Measurements from ENCODE around the gene SUMO3. TPM values are rescaled to one million over a fixed set of nuclear protein-coding genes. Genes with fewer than 3 reads are reported as not detected.

The SUMO3 gene
- 100 to 1,000 TPM; 101 to 116 (median 106) TPM for polyA plus RNA-seq (ENCODE audit: insufficient read length in 3 of 3)
- long read RNA-seq, donor 1, transcript SUMO3-201 (4 exons, 1,807 nt) = major isoform, 61 of 61 reads
- long read RNA-seq, donor 1, partial matches to known transcripts = 0 of 61 reads
- long read RNA-seq, donor 1, other reads (novel, unspliced or antisense) = 0 of 61 reads
- long read RNA-seq, donor 2, transcript SUMO3-201 (4 exons, 1,807 nt) = major isoform, 83 of 84 reads
- long read RNA-seq, donor 2, partial matches to known transcripts = 0 of 84 reads
- long read RNA-seq, donor 2, other reads (novel, unspliced or antisense) = 0 of 84 reads
- long read RNA-seq, donor 3, transcript SUMO3-201 (4 exons, 1,807 nt) = major isoform, 68 of 68 reads
- long read RNA-seq, donor 3, partial matches to known transcripts = 0 of 68 reads
- long read RNA-seq, donor 3, other reads (novel, unspliced or antisense) = 0 of 68 reads
- long read RNA-seq, donor 4, transcript SUMO3-201 (4 exons, 1,807 nt) = major isoform, 84 of 84 reads
- long read RNA-seq, donor 4, partial matches to known transcripts = 0 of 84 reads
- long read RNA-seq, donor 4, other reads (novel, unspliced or antisense) = 0 of 84 reads
- long read RNA-seq, donor 5, transcript SUMO3-201 (4 exons, 1,807 nt) = major isoform, 38 of 38 reads
- long read RNA-seq, donor 5, partial matches to known transcripts = 0 of 38 reads
- long read RNA-seq, donor 5, other reads (novel, unspliced or antisense) = 0 of 38 reads
- long read RNA-seq, donor 6, transcript SUMO3-201 (4 exons, 1,807 nt) = major isoform, 61 of 62 reads
- long read RNA-seq, donor 6, partial matches to known transcripts = 0 of 62 reads
- long read RNA-seq, donor 6, other reads (novel, unspliced or antisense) = 0 of 62 reads
- long read RNA-seq, donor 7, transcript SUMO3-201 (4 exons, 1,807 nt) = major isoform, 81 of 82 reads
- long read RNA-seq, donor 7, partial matches to known transcripts = 0 of 82 reads
- long read RNA-seq, donor 7, other reads (novel, unspliced or antisense) = 0 of 82 reads
- long read RNA-seq, donor 8, transcript SUMO3-201 (4 exons, 1,807 nt) = major isoform, 30 of 31 reads
- long read RNA-seq, donor 8, partial matches to known transcripts = 0 of 31 reads
- long read RNA-seq, donor 8, other reads (novel, unspliced or antisense) = 0 of 31 reads
- long read RNA-seq, donor 9, transcript SUMO3-201 (4 exons, 1,807 nt) = major isoform, 81 of 83 reads
- long read RNA-seq, donor 9, partial matches to known transcripts = 0 of 83 reads
- long read RNA-seq, donor 9, other reads (novel, unspliced or antisense) = 0 of 83 reads
- long read RNA-seq, donor 10, transcript SUMO3-201 (4 exons, 1,807 nt) = major isoform, 62 of 63 reads
- long read RNA-seq, donor 10, partial matches to known transcripts = 0 of 63 reads
- long read RNA-seq, donor 10, other reads (novel, unspliced or antisense) = 0 of 63 reads
- long read RNA-seq, donor 11, transcript SUMO3-201 (4 exons, 1,807 nt) = major isoform, 50 of 50 reads
- long read RNA-seq, donor 11, partial matches to known transcripts = 0 of 50 reads
- long read RNA-seq, donor 11, other reads (novel, unspliced or antisense) = 0 of 50 reads
- long read RNA-seq, donor 12, transcript SUMO3-201 (4 exons, 1,807 nt) = major isoform, 80 of 80 reads
- long read RNA-seq, donor 12, partial matches to known transcripts = 0 of 80 reads
- long read RNA-seq, donor 12, other reads (novel, unspliced or antisense) = 0 of 80 reads
- long read RNA-seq, donor 13, transcript SUMO3-201 (4 exons, 1,807 nt) = major isoform, 25 of 25 reads
- long read RNA-seq, donor 13, partial matches to known transcripts = 0 of 25 reads
- long read RNA-seq, donor 13, other reads (novel, unspliced or antisense) = 0 of 25 reads
- long read RNA-seq, donor 14, transcript SUMO3-201 (4 exons, 1,807 nt) = major isoform, 94 of 101 reads
- long read RNA-seq, donor 14, partial matches to known transcripts = 6 of 101 reads
- long read RNA-seq, donor 14, other reads (novel, unspliced or antisense) = 0 of 101 reads
- long read RNA-seq, donor 15, transcript SUMO3-201 (4 exons, 1,807 nt) = major isoform, 84 of 84 reads
- long read RNA-seq, donor 15, partial matches to known transcripts = 0 of 84 reads
- long read RNA-seq, donor 15, other reads (novel, unspliced or antisense) = 0 of 84 reads
- long read RNA-seq, donor 16, transcript SUMO3-201 (4 exons, 1,807 nt) = major isoform, 76 of 76 reads
- long read RNA-seq, donor 16, partial matches to known transcripts = 0 of 76 reads
- long read RNA-seq, donor 16, other reads (novel, unspliced or antisense) = 0 of 76 reads

DNA sequence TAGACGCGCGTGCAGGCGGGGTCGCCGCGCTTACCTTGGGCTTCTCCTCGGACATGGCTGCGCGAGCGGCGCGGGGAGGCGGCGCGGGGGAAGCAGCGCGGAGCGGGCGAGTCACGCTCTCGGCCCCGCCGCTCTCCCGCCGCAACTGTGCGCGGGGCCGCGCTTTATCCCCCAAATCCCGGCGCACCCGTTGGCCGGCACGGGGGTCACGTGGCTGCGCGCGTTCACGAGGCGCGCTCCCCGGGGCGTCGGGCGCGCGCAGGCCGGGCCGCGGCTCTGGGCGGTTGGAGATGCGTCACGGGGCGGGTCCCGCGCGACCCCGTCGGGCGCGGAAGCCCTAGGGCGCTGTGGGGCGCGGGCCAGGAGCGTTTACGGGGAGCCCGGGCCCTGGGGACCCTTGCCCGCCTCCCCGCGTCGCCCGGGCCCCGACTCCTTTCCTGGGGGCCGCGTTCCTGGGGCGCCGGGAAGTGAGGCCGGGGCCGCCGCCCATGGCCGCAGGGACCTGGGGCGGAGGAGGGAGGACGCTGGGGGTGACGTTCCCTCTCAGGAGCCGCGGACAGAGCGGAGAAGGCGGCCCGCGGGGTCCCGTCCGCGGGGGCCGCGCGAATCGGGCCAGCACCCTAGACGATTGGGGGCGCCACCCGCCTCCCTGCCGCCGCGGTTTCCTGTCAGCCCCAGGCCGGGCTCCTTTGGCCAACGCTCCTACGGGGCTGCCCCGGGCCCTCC is at the start of gene SUMO3:
Gene SUMO3, minus strand, starts transcription at position 149 of the 726 bp plus-strand sequence. Its CDS starts 94 bp downstream, at position 55.
- peak; percentile 83 for DNase-seq

DNA sequence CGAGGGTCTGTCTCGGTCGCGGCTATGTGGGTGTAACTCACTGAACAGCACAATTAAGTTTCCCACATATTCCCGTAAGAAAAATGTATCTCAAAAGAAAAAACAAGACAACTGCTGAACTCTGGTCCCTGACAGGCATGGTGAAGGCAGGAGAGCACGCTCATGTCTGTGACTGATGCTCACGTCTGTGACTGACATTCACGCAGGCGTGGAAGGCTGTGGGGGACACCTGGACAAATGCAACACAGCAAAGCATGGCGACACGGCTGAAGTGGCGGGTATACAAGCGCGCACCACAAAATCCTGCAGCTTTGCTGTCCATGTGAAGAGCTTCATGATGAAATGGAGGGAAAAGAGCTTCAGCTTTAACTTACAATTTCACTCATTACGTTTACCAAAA is 49.6 kb upstream of the SUMO3 start:
- DNase-seq = no peak

DNA sequence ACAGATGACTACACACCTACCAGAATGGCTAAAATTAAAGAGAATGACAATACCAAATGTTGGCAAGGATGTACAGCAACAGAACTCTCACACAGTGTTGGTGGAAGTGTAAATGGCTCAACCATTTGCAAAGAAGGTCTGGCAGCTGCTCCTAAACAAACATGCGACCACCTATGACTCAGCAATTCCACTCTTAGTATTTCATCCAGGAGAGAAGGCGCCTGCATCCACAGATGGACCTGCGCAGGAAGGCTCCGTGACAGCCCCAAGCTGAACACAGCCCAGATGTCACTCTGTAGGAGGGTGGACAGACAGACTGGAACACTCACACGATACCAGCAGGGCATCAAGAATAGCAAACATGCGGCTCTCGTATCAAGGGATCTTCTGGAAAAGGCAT is 48.9 kb upstream of the SUMO3 start:
- DNase-seq = no peak

DNA sequence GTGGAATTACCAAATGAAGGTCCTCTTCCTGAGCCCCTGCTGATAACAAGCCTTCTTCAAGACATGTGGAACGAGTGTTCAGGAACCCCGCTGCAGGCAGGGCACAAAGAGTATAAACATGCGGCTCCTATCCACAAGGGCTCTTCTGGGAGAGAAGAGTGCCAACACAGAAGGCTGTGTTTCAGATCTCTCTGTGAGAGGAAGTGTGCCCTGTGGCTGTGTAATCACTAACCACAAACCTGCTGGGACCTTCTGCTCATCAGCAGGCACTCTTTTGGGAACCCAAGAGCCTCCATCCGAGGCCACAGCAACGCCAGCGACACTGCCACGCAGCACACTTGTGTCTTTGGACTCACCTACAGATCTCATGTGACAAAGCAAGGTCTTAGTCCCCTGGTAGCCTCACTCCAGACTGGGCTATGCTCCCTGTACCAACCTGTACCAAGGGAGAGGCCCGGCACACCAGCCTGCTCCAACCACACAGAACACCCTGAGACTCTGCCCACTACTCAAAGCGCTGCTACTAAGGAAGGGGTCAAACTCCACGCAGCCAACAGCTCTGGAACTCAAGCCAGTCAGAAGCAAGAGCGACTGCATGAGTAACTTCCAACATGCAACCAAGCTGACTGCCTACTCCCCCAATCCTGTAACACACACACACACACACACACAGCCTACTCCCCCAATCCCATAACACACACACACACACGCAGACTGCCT is 47.9 kb upstream of the SUMO3 start:
- DNase-seq = no peak

DNA sequence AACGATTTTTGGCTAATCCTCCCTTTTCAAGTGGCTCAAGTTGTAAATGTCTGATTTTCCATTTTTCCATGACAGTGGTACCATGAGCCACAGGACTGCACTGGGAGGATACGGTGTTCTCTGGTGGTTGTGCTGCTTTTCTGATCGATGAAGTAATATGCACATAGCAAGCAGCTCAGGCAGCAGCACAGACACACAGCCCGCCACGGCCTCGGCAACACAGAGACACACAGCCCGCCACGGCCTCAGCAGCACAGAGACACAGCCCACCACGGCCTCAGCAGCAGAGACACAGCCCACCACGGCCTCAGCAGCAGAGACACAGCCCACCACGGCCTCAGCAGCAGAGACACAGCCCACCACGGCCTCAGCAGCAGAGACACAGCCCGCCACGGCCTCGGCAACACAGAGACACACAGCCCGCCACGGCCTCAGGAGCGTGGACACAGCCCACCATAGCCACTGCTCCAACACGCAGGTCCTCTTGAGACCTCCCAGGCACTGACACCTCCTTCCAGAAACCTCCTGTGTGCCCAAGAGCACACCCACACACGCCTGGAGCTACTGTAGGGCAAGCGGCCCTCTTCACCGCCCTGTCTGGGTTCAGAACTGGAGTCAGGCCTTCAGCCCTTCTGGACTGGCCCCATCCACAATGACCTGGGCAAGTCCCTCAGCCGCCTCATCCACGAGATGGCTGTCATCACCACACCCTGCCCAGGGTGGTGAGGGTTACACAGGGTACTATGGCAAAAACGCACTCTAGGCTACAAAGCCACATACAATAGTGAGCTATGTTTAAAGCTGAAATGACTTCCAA is 45.2 kb upstream of the SUMO3 start:
- no peak for DNase-seq

DNA sequence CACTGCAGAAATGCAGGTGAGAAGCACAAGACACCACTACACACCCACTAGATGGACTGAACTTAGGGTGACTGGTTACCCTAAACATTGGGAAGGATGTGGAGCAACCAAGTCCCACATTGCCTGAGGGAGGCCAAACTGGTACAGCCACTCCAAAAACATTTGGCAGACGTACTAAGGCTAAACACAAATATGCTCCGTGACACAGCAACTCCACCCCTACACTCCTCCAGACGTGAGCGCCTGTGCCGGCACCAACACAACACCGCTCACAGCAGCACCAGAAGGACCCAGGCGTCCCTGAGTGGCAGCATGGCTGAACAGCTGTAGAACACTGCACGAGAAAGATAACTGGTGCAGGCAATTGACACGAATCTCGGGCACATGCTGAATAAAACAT is 40.9 kb upstream of the SUMO3 start:
- DNase-seq = no peak

DNA sequence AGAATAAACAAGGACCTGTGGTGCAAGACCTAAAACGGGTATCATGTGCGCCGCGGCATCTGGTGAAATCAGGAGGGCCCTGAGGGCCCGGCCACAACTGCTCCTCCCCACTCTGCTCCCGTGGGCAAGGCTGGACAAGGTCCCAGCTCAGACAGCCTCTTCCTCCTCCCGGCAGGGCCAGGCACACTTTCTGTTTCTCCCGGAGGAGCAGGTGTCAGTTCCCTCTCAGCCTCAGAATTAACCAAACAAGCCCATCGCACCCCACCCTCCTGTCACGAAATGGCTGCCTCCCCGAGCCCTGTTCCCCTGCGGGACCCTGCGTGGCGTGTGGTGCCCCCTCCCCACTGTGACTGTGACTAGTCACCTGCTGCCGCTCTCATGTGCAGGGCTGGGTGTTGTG is 40.4 kb upstream of the SUMO3 start:
- no peak for DNase-seq

DNA sequence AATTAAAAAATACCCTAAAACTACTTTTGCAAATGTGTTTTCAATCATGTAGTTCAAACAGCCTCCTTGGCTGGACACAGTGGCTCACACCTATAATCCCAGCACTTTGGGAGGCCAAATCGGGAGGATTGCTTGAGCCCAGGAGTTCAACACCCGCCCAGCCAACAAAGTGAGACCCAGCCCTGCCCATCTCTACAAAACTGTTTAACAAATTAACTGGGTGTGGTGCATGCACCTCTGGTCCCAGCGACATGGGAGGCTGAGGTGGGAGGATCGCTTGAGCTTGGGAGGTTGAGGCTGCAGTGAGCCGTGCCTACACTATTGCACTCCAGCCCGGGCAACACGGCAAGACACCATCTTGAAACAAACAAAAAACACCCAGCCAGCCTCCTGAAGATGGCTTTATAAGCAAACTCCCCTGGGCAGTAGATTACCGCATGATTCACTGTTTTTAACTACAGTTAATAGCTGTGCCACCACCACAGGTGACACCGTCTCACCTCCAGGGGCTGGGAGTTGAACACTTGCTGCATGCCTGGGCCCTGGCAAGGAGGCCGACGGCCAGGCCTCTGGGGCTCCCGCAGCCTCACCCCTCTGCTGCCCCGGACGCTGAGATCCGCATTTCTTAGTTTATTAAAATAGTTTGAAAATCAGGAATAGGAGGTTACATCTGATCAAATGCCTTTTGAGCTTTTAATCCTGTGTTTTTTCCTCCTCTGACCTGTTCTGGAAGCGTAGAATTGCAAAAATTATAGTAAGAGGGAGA is 39.4 kb upstream of the SUMO3 start:
- DNase-seq = no peak

DNA sequence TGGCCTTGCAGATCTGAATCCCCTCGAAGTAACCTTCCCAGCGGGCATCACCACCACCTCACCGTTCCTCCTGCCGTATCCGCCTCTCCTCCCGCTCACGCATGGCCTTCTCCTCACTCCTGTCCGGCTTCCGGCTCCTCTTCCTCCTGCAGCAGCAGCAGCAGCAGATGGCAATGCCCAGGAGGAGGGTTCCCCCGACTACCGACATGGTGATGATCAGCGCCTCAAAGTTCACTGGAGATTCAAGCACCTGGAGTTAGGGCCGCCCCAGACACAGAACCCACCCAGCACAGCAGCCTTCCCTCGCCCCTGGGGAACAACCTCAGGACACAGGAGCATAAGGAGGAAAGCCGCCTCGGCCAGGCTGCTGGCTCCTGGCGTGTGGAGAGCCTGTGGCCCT is 38.3 kb upstream of the SUMO3 start:
- DNase-seq = no peak

DNA sequence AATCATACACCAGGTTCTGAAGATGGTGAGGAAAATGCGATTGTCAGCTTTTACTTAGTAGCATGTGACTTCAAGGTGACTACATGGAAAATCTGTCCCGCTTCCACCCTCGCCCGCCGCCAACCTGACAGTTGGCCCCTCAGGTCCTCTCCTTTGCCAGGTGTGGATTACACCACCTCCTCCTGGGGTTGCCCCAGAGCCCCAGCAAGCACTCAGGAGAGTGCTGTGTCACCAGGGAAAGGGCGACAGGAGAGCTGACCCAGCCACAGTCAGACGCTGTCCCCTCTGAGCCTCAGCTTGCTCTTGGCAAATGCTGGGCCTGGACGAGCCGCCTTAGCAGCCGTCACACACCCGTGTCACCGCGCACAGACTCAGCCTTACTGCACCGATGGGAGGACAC is 37.7 kb upstream of the SUMO3 start:
- no peak for DNase-seq

DNA sequence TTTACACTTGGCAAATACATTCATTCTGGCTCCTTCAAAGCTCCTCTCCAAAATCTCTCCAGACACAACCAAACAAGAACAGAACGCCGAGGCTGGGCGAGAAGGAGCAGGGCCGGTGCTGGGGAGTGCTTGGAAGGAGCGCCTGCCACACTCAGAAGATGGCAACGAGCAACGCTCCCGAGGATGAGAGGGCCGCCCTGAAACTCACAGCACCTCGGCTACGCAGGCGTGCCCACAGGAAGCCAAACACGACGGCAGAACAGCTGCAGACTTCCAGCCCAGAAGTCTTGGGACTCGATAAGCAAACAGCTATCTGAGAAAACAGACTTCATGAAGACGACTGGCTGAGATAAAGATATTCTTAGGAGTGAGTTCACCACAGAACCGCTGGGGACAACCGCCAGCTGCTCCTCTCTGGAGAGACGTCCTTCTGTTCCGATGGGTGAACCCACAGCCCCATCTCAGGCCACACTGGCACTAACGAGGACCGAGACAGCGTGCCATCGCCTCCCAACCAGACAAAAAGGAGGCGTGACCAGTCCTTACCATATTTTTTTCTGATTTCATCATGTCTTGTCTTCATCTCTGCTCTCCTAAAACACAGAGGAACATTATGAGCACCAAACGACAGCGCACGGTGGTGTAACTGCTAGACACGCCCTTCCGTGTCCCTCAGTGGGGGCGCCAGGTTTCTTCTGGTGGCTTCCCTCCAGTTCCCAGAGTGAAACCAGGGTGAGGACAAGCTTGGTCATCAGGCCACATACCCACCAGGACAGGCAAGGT is 37.0 kb upstream of the SUMO3 start:
- no peak for DNase-seq

DNA sequence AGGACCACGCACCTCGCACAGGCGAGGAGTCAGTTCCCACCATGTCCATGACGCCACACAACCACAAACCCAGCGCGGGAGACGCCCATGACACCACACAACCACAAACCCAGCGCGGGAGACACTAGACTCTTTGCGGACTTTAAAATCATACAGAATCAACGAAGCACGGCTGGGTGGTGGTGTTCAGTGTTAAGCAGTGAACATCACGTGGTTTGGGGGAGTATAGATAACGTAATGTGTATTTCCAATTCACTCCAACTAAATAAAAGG is 36.5 kb upstream of the SUMO3 start:
- no peak for DNase-seq

DNA sequence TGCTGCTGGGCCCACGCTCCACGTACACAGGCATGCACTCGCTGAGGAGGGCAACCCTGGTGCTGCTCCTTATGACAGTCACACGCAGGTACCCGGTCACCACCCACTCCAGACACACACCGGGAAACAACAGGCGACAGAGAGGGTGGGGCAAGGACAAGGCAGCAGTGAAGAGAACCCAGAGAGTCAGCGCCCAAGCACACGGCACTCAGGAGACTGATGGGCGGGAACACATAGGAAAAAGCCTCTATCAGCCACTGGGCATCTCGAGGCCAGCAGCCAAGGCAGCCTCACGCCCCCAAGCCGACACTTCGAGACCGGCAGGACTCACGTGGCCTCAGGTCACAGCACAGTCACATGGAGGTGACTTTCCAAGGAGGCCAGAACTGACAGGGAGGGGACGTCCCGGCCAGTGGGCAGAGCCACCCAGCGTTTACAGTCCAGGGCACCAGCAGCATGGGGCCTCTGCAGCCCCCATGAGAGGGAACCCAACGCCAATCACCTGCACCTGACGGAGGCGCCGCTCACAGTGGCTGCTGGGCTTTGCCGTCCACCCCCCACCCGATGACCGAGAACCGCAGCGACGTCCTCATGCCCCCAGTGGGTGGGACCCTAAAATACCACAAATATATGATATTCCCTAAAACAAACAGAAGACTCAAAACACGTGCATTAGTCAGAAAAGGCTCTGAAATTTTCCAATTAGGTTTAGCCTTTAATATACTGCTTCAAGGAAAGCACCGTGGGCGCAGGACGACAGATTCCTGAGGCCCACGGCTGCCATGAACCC is 35.9 kb upstream of the SUMO3 start:
- no peak for DNase-seq

DNA sequence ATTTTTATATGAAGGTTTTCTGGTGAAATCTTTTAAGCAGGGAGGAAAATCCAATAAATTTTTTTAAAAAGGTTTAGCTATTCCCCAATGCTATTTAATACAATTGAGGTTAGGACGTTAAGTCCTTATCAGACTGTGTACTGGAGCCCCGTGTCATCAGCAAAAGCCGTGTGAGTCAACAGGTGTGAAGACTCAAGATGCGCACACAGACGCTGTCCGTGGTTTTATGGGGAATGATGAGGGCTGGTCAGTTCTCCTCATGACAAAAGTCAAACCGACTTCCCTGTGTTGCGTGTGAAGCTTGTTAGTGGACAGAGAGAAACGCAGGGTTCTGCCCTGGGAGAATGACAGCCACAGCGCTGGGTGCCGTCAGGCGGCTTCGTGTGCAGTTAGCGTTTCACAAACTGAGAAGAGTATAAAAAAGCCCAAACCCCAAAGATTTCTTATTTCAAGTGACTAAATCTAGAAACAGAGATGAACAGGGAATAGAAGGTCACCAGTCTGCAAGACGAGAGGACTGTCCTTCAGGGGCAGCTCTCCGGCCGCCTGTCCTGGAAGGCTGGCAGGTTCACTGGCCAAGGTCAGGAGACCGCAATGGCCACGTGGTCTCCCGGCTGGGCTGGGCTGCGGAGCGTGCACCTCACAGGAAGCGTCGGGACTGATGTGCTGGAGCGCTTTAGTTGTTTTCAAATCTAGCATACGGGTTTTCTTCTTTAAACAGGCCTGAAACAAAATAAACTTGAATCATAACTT is 33.2 kb upstream of the SUMO3 start:
- no peak for DNase-seq
